K562 (cell line): ENCODE data around the gene ABCC10. TPM values are rescaled to one million over a fixed set of nuclear protein-coding genes. Genes with fewer than 3 reads are reported as not detected.

Experiments
- ATAC-seq: fragments of 200-7000 bp; cut with Tn5 transposase; 3 replicates; pipeline ENCODE4 v1.9.1; 2020; ENCODE audit warnings: moderate library complexity
- BruUV-seq: library from RNA; stranded (reverse); fragments of 400-500 nt; replicated peaks from 2 replicates; lab custom pipeline; 2021; lab: Mats Ljungman, UMichigan
- CTCF ChIA-PET: fragments of 300-600 bp; formaldehyde crosslinking; extraction: SDS; loops from one replicate; lab custom pipeline; 2021; ENCODE audit warnings: low intra/inter-chr PET ratio; lab: Yijun Ruan, JAX
- POLR2A ChIA-PET: fragments of 300-600, 350-650 bp; sonication (Branson Sonifier 250); formaldehyde crosslinking; extraction: SDS; loops from one replicate; lab custom pipeline; 2021; ENCODE audit warnings: antibody characterized with exemption, inconsistent platforms; lab: Yijun Ruan, JAX
- DNase-seq, 4 experiments: peaks; one replicate each; pipeline versions ENCODE4 v3.0.0 to v3.0.0-alpha.2; 2011 to 2018; ENCODE audit warnings: low spot score in 3 of 4, mixed read lengths in 3 of 4; ENCODE audit errors: extremely low read depth in 1 of 4
- FAIRE-seq: peaks from 2 replicates; lab custom pipeline; 2011; peaks lifted over from hg19 to GRCh38; lab: Jason Lieb, UNC
- H2AFZ ChIP-seq: 2 replicates; pipeline ENCODE4 v1.6.0; 2011; ENCODE audit warnings: low read depth, low read length, control low read depth, inconsistent platforms
- H3K27ac ChIP-seq: fragments of 200-600 bp; 3 replicates; pipeline ENCODE4 v1.8.0; 2011; ENCODE audit warnings: low read depth, mild to moderate bottlenecking, control low read depth, inconsistent platforms, low read length, moderate library complexity, mixed read lengths; ENCODE audit errors: extremely low read depth
- H3K27me3 ChIP-seq, 2 experiments: fragments of 300-600 bp in 1 of 2; 2 replicates in 1 of 2; 3 replicates in 1 of 2; pipeline versions ENCODE4 v1.6.0 to v1.8.0; 2011; ENCODE audit warnings: inconsistent platforms in 2 of 2, low read length in 2 of 2, mild to moderate bottlenecking in 1 of 2, mixed read lengths in 1 of 2, moderate library complexity in 1 of 2; ENCODE audit not compliant: control insufficient read depth in 2 of 2, insufficient read depth in 2 of 2
- H3K36me3 ChIP-seq: fragments of 300-600 bp; 3 replicates; pipeline ENCODE4 v1.8.0; 2011; ENCODE audit warnings: mild to moderate bottlenecking, low read length, inconsistent platforms; ENCODE audit not compliant: control insufficient read depth, insufficient read depth
- H3K4me1 ChIP-seq, 2 experiments: fragments of 200-600 bp in 1 of 2; replicated peaks in 1 of 2; 2 replicates in 1 of 2; 3 replicates in 1 of 2; pipeline versions ENCODE4 v1.5.1 to v1.8.0; 2011; ENCODE audit warnings: inconsistent platforms in 2 of 2, low read length in 2 of 2, mild to moderate bottlenecking in 1 of 2, mixed read lengths in 1 of 2, moderate library complexity in 1 of 2; ENCODE audit not compliant: control insufficient read depth in 2 of 2, insufficient read depth in 2 of 2
- H3K4me2 ChIP-seq: 2 replicates; pipeline ENCODE4 v1.6.1; 2011; ENCODE audit warnings: low read length, control low read depth, inconsistent platforms, mixed read lengths; ENCODE audit not compliant: insufficient read depth
- H3K4me3 ChIP-seq: fragments of 200-600 bp; sonication (generic), shearing (Covaris generic); 2 replicates; pipeline ENCODE4 v1.5.1; 2016; ENCODE audit warnings: control low read depth, inconsistent platforms
- H3K79me2 ChIP-seq: fragments of 200-600 bp; 3 replicates; pipeline ENCODE4 v1.8.0; 2011; ENCODE audit warnings: low read length, inconsistent platforms; ENCODE audit not compliant: control insufficient read depth, insufficient read depth
- H3K9ac ChIP-seq, 2 experiments: 2 replicates each; pipeline versions ENCODE4 v1.6.0 to v1.6.1; 2011; ENCODE audit warnings: low read depth in 2 of 2, low read length in 2 of 2, control low read depth in 1 of 2, inconsistent platforms in 1 of 2, mild to moderate bottlenecking in 1 of 2, mixed read lengths in 1 of 2; ENCODE audit not compliant: insufficient read depth in 1 of 2
- H3K9me1 ChIP-seq: one replicate; pipeline ENCODE4 v1.6.0; 2011; ENCODE audit warnings: inconsistent platforms, mild to moderate bottlenecking, low read length, moderate library complexity; ENCODE audit not compliant: control insufficient read depth, insufficient read depth
- H3K9me3 ChIP-seq: replicated peaks from 2 replicates; pipeline ENCODE4 v1.5.1; 2011; ENCODE audit warnings: low read depth, low read length, inconsistent platforms; ENCODE audit not compliant: control insufficient read depth, insufficient read depth
- H4K20me1 ChIP-seq: replicated peaks from 2 replicates; pipeline ENCODE4 v1.6.1; 2011; ENCODE audit warnings: low read length, inconsistent platforms, mixed read lengths; ENCODE audit not compliant: control insufficient read depth, insufficient read depth
- ARNT ChIP-seq, 2 experiments: fragments of 450-650 bp; IDR thresholded peaks; 2 replicates each; pipeline ENCODE4 v1.6.1; 2016; ENCODE audit warnings: mild to moderate bottlenecking in 1 of 2
- ASH1L ChIP-seq: fragments of 450-650 bp; IDR thresholded peaks from 2 replicates; pipeline ENCODE4 v1.6.1; 2018; ENCODE audit warnings: borderline replicate concordance, mild to moderate bottlenecking, low read depth; ENCODE audit not compliant: partially characterized antibody
- CBFA2T2 ChIP-seq: fragments of 450-650 bp; conservative IDR thresholded peaks from 2 replicates; pipeline ENCODE4 v1.6.1; 2017; ENCODE audit warnings: mild to moderate bottlenecking
- CBFA2T3 ChIP-seq: fragments of 450-650 bp; IDR thresholded peaks from 2 replicates; pipeline ENCODE4 v1.6.1; 2017
- CTBP1 ChIP-seq: fragments of 450-650 bp; IDR thresholded peaks from 2 replicates; pipeline ENCODE4 v1.6.1; 2016; ENCODE audit warnings: borderline replicate concordance
- HNRNPUL1 ChIP-seq: fragments of 200-400 bp; formaldehyde crosslinking; IDR thresholded peaks from 2 replicates; pipeline ENCODE4 v1.6.1; 2017; ENCODE audit warnings: low read length
- NFIX ChIP-seq: fragments of 250-450 bp; sonication (Bioruptor Pico); IDR thresholded peaks from 2 replicates; pipeline ENCODE4 v1.4.0; 2020; ENCODE audit warnings: low read depth, mild to moderate bottlenecking, moderate library complexity
- PHF21A ChIP-seq: fragments of 450-650 bp; IDR thresholded peaks from 2 replicates; pipeline ENCODE4 v1.6.1; 2017; ENCODE audit warnings: low read depth, borderline replicate concordance
- RBFOX2 ChIP-seq: fragments of 200-400 bp; formaldehyde crosslinking; IDR thresholded peaks from 2 replicates; pipeline ENCODE4 v1.6.1; 2017; ENCODE audit warnings: low read depth, mild to moderate bottlenecking, low read length, moderate library complexity
- RBM39 ChIP-seq: fragments of 200-400 bp; formaldehyde crosslinking; optimal IDR thresholded peaks from 2 replicates; pipeline ENCODE3; 2018; ENCODE audit warnings: low read depth, low read length
- RCOR1 ChIP-seq, 2 experiments: IDR thresholded peaks; 2 replicates each; pipeline ENCODE4 v1.6.1; 2012; ENCODE audit warnings: low read depth in 2 of 2, low read length in 2 of 2, borderline replicate concordance in 1 of 2, improper control_type of control experiment in 1 of 2
- RHOXF2B ChIP-seq: fragments of 250-450 bp; sonication (Bioruptor Pico); conservative IDR thresholded peaks from 2 replicates; pipeline ENCODE4 v1.5.1; 2021
- RNF2 ChIP-seq: sonication (generic); IDR thresholded peaks from 2 replicates; pipeline ENCODE4 v1.6.1; 2016
- SMARCB1 ChIP-seq: IDR thresholded peaks from 2 replicates; pipeline ENCODE4 v1.6.1; 2011; ENCODE audit warnings: improper control_type of control experiment, low read depth; ENCODE audit not compliant: insufficient read length
- SMC3 ChIP-seq: conservative IDR thresholded peaks from 2 replicates; pipeline ENCODE4 v1.6.1; 2011; ENCODE audit warnings: low read depth, low read length, improper control_type of control experiment; ENCODE audit not compliant: insufficient read depth
- ZBTB49 ChIP-seq: sonication (generic); formaldehyde crosslinking; IDR thresholded peaks from 2 replicates; pipeline ENCODE4 v1.8.0; 2022; ENCODE audit warnings: missing genetic modification reagents, mild to moderate bottlenecking, borderline replicate concordance
- ZNF354B ChIP-seq: fragments of 250-450 bp; sonication (Bioruptor Pico); IDR thresholded peaks from 2 replicates; pipeline ENCODE4 v1.4.0; 2020
- ZNF512 ChIP-seq: IDR thresholded peaks from 2 replicates; pipeline ENCODE4 v1.6.1; 2016; ENCODE audit warnings: missing genetic modification characterization, missing compliant biosample characterization
- ZSCAN32 ChIP-seq: fragments of 450-650 bp; formaldehyde crosslinking; IDR thresholded peaks from 2 replicates; pipeline ENCODE4 v1.4.0; 2020; ENCODE audit warnings: mild to moderate bottlenecking, moderate library complexity
- WGBS: fragments of 100-300 bp; shearing (Covaris generic); methylation state at CpG from one replicate; pipeline ENCODE4 v1.1.6; 2016; ENCODE audit warnings: low coverage, mixed read lengths; ENCODE audit not compliant: insufficient coverage; ENCODE audit errors: missing lambda C conversion rate; 5-methylcytosine and 5-hydroxymethylcytosine counted together
- in situ Hi-C: fragments of 300-500 bp; cut with MboI; formaldehyde crosslinking; loops from 4 replicates; pipeline ENCODE4 v1.15.0; 2018; ENCODE audit warnings: inconsistent platforms, mixed read lengths
- intact Hi-C: fragments of 100-400 bp; cut with micrococcal nuclease; formaldehyde crosslinking; loops from 2 replicates; pipeline ENCODE4 v1.14.2; 2022
- polyA plus RNA-seq, 8 experiments: library from polyadenylated mRNA; depleted of rRNA in 4 of 8; stranded (reverse) in 5 of 8; unstranded in 3 of 8; fragments of >200 nt; fragmentation: Nextera tagmentation in 2 of 8; fragmentation: Illumina TruSeq in 1 of 8; extraction: Ambion mirVana in 2 of 8; extraction: Trizol in 1 of 8; gene quantifications; 2 replicates each; pipeline versions ENCODE4 v1.2.1 to v1.2.3, GENCODE V29; 2011 to 2014; ENCODE audit warnings: inconsistent platforms in 1 of 8, missing spikeins in 1 of 8
- total RNA-seq, 7 experiments: library from RNA; depleted of rRNA in 6 of 7; stranded (reverse); fragments of >200 nt in 6 of 7; fragmentation: Illumina TruSeq in 2 of 7; extraction: Trizol in 2 of 7; gene quantifications; 2 replicates each; pipeline versions ENCODE4 v1.2.1 to v1.2.3, GENCODE V29; 2011 to 2021; ENCODE audit warnings: low replicate concordance in 1 of 7

The ABCC10 gene
- total and polyA plus RNA-seq, 9 of the 15 experiments (the other 6 are each of a cell fraction or from before 2014, with no cell fraction given), result 2.4 to 29.1 (median 13.7) TPM

GRCh38 chr6:43496370-43497128 is 69.2 kb downstream of the ABCC10 start:
- Histone ChIP-seq H3K36me3 (peaks cover 41% of the 10 kb centered on the region; the same call in 2 of the 3 replicates), H3K9me3 (no peaks in the 10 kb centered on the region), H3K79me2 (0 out of 3 replicates have a peak, but pooled peaks cover 3% of the 10 kb centered on the region), H3K9me1 (peaks cover 3% of the 10 kb centered on the region), H3K4me1 (peaks cover 16 to 28% of the 10 kb centered on the region in 2 experiments), H3K27ac (no peak overlapping the region), H4K20me1 (peaks cover 22% of the 10 kb centered on the region), H3K9ac (peak overlapping the region in 1 of 2 experiments; percentile 73; a peak in 2 of 4 replicates), H3K27me3 (no peaks in the 10 kb centered on the region), H2AFZ (no peak overlapping the region), H3K4me3 (no peak overlapping the region), H3K4me2 (no peak overlapping the region; the same call in 1 of the 2 replicates)
- DNase-seq (peak; percentile 77 to 89 (median 86)), ATAC-seq (peak; percentile 91), FAIRE-seq (peak; percentile 80)
- intact Hi-C loops (loop anchor here (1.0 kb wide), 1 partner anchor 42 kb away; no protein-coding TSS in a partner anchor), in situ Hi-C loops (no loop called here)
- ChIA-PET CTCF (interaction anchor here (0.6 to 1.4 kb wide), 10 partner anchors 11 to 596 kb away, joined by 3 to 7 read pairs (median 4); partner anchors contain the start of gene DLK2), POLR2A (interaction anchor here (0.6 to 8.5 kb wide), 4 partner anchors 9 to 95 kb away, joined by 3 to 54 read pairs (median 4); partner anchors contain the start of gene LRRC73)
- 61% methylated on average over 14 of the region's 18 CpGs for WGBS
- BruUV-seq, result no TSS peak
- TF ChIP-seq ZNF512 (tag) (no peak), CTBP1 (peak; percentile 49; the same call in 1 of the 2 replicates), NFIX (CRISPR knock-in tag) (no peak), ARNT (IDR thresholded peaks at IDR 0.05) (no peak), RHOXF2B (CRISPR knock-in tag) (no peak), RBM39 (no peak), CBFA2T3 (0 out of 2 replicates have a peak, but pooled peaks have one; percentile 20), ZBTB49 (CRISPR knock-in tag) (no peak), ZNF354B (no peak), RBFOX2 (no peak), SMC3 (peak; percentile 92), SMARCB1 (no peak), RCOR1 (IDR thresholded peaks at IDR 0.05; ENCODE audit: borderline replicate concordance in 1 of 2, low read depth in 2 of 2, low read length in 2 of 2) (peak in 1 of 2 experiments; percentile 57; a peak in 2 of 4 replicates), ZSCAN32 (CRISPR knock-in tag) (no peak), PHF21A (no peak), ASH1L (no peak), HNRNPUL1 (no peak), RNF2 (no peak), CBFA2T2 (no peak)
